ENCODE data around the gene S100PBP.

GRCh38 chr1:32863218-32863880, 45.9 kb downstream of the S100PBP start:
- TF ChIP-seq CTCF (IDR thresholded peaks at IDR 0.05) = no peak
- TF ChIP-seq EP300 (IDR thresholded peaks at IDR 0.05) = no peak

Data from esophagus muscularis mucosa (tissue), 3 donors.